HG03520 (cell line): ENCODE data around the gene KLHDC9.
"Not testable (repeated sequence)": the region's sequence is repeated elsewhere in the genome, so short reads cannot be mapped to it uniquely, and the experiment has no call there.

ENCODE experiments used
- ATAC-seq: cut with Tn5 transposase; IDR thresholded peaks from one replicate; pipeline ENCODE4 v1.9.1; 2021; ENCODE audit warnings: mild to moderate bottlenecking, moderate library complexity; ENCODE audit not compliant: unreplicated experiment

The KLHDC9 gene

DNA sequence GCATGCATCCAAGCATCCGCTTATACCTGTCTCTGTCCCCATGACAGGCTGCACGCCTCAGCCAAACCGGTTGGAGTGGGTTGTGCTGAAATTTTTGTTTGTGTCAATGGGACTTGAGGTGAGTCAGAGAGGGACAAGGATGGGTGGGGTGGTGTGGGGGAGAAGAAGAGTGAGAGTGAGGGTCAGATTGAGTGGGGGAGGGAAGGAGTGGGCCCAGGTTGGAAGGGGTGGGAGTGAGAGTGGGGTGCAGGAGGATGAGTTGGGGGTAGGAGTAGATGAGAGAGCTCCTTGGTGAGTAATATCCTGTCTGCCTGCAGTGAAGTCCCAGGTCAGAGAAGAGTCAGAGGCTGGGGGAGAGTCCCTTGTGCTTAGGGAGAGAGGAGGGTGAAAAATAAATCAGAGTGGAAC, 5.5 kb upstream of the KLHDC9 start:
- ATAC-seq: no peak

- no peak for ATAC-seq
These were observed 3.7 kb upstream of the KLHDC9 start for GRCh38 chr1:161094481-161094880.

- no peak for ATAC-seq
These were observed 2.9 kb upstream of the KLHDC9 start for GRCh38 chr1:161095230-161095629.

GRCh38 chr1:161096015-161096414, 2.1 kb upstream of the KLHDC9 start:
- ATAC-seq: no peak

GRCh38 chr1:161096530-161096929, 1.6 kb upstream of the KLHDC9 start:
- ATAC-seq: no peak

GRCh38 chr1:161099090-161099802, 1.1 kb downstream of the KLHDC9 start:
- ATAC-seq: no peak

DNA sequence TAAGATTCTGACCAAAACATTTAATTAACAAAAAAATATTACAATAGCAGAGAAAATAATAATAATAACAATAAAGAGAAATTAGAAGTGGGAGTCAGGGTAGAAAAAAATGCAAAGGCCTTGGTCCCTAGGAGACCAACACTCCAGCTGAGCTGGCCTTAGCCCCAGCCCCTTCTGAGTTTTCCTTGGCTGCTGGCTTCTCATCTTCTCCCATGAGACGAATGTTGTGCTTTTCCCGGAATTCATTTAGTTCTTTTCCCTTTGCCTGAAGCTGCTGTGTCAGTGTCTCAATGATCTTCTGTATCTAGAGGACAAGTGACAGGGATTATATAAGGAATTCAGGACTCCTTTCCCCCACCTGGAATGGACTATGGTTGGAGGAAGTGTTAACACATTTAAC, 2.4 kb downstream of the KLHDC9 start:
- no peak for ATAC-seq

DNA sequence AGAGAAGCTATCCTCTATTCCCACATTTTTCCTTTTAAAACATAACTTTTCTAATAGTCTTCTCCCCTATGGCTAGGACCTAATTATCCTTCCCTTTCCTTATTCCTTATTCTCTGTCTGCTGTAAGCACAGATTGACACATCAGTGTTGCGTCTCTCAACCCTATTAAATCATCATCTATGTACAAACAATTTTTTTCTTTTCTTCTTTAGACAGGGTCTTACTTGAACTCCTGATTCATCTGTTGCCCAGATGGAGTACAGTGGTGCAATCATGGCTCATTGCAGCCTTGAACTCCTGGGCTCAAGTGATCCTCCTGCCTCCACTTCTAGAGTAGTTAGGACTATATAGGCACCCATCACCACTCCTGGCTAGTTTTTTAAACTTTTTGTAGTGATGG, 8.3 kb downstream of the KLHDC9 start:
- ATAC-seq: no peak

- no peak for ATAC-seq
These were observed 13.0 kb downstream of the KLHDC9 start for GRCh38 chr1:161111117-161111516.

DNA sequence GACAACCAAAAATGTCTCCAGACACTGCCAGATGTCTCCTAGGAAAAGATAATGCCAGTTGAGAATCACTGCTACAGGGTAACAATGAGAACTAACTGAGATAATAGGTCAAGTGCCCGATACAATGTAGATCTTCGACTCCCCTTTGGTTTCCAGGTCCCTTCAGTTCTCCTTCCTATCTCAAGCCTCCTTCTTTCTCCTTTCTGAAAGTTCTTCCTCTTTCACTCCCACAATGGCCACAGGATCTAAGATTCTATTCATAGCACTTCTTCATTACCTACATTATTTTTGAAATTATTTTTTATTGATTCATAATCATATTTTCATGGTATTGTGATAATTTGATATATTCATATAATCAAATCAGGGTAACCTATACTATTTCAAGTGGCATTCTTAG, 13.4 kb downstream of the KLHDC9 start:
- ATAC-seq: no peak

- ATAC-seq: no peak
These were observed 15.8 kb downstream of the KLHDC9 start for GRCh38 chr1:161113915-161114314.

DNA sequence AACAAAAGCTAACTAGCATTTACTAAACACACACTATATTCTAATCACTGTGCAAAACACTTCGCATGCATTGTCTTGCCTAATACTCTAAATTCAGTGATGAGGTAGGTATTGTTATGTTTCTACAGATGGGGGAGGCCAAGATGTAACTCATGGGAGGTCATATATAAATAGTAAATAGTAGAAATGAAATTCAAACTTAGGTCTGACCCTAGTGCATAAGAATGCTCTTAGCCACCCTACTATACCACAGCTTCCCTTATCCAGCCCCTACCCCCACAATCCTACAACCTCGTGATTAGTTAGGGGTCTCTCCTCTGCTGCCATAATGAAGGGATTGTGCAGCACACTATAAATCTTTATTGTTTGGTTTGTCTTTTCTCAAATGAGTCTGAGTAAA, 16.4 kb downstream of the KLHDC9 start:
- ATAC-seq: no peak

DNA sequence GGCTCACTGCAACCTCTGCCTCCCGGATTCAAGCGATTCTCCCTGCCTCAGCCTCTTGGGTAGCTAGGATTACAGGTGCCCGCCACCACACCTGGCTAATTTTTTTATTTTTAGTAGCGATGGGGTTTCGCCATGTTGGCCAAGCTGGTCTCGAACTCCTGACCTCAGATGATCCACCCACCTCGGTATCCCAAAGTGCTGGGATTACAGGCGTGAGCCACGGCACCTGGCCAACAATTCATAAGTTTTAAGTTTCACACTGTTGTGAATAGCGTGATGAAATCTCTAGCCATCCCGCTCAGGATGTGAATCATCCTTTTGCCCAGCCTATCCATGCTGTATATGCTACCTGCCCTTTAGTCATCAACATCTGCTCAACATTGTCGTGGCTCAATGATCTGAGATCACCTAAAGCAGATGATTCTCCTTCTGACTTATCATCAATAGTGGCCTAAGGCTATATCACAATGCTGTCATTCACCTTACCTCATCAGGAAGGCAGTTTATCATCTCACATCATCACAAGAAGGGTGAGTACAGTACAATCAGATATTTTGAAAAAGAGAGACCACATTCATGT, 17.1 kb downstream of the KLHDC9 start:
- no peak for ATAC-seq

- not testable (repeated sequence) for ATAC-seq
These were observed 17.8 kb downstream of the KLHDC9 start for GRCh38 chr1:161115961-161116360.

GRCh38 chr1:161117759-161118581, 19.8 kb downstream of the KLHDC9 start, which contains the start of the genes NIT1 and PFDN2:
Gene NIT1 (plus strand): TSS chr1:161118105. CDS start chr1:161118177, 72 bp downstream.
Gene PFDN2 (minus strand): TSS chr1:161118037. CDS start chr1:161118026, 11 bp downstream.
- peak; percentile 60 for ATAC-seq

DNA sequence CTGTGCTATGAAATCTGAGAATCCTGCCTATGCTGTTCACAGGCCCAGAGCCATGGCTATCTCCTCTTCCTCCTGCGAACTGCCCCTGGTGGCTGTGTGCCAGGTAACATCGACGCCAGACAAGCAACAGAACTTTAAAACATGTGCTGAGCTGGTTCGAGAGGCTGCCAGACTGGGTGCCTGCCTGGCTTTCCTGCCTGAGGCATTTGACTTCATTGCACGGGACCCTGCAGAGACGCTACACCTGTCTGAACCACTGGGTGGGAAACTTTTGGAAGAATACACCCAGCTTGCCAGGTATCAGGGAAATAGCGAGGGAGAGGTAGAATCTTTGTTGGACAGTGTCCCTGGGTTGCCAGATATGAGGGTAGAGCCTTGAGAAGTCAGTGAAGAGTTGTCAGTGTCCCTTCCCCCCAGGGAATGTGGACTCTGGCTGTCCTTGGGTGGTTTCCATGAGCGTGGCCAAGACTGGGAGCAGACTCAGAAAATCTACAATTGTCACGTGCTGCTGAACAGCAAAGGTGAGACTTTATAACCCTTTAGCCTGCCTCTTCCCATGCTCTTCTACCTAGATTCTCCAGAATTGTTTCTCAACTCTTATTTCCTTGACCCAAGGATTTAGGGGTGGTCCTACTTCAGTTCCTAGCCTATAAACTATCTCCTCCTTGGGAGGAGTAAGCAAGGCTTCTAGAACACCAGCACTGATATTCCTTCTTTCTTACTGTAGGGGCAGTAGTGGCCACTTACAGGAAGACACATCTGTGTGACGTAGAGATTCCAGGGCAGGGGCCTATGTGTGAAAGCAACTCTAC, 21.1 kb downstream of the KLHDC9 start:
- no peak for ATAC-seq

DNA sequence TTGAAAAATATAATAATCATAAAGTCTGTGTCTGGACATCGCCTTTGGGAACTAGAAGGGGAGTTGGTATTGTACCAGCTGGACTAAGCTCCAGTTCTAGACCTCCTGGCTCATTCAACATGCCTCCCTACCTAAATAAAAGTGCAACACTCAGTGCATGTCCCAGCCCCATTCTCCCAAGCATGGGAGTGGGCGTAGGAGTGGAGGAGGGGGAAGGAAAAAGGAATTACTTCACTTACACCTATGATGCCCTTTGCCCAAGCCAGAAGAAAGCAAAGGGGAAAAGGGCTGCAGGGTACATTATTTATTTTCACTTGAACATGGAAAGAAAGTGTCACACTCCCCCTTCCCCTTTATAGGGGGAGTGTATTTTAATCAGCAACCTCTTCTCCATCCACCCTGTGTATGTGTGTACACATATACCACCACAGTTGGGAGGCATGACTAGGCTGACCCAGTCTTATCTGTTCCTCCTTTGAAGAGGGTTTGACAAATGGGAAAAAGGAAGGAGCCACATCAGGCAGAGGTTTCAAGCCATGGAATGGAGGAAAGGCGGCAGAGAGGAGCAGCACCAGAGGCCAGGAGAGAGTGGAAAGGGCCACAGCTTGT, 23.0 kb downstream of the KLHDC9 start:
- ATAC-seq: no peak

DNA sequence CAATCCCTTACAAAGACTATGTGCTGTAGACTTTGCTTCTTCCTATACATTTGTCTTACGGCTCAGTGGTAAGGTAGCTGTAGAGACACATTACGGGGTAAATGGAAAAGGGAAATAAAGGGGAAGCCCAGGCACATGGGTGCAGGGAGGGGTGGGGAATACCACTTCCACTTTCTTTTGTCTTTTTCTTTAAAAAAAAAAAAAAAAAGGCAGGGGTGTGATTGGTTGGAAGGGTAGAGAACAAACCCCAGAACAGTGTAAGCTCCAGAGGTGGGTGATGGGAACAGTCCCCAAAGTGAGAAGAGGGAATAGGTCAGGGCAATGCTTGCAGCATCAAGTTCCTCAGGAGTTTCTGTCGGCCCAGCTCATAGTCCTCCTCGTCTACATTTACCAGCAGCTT, 23.7 kb downstream of the KLHDC9 start:
- no peak for ATAC-seq

DNA sequence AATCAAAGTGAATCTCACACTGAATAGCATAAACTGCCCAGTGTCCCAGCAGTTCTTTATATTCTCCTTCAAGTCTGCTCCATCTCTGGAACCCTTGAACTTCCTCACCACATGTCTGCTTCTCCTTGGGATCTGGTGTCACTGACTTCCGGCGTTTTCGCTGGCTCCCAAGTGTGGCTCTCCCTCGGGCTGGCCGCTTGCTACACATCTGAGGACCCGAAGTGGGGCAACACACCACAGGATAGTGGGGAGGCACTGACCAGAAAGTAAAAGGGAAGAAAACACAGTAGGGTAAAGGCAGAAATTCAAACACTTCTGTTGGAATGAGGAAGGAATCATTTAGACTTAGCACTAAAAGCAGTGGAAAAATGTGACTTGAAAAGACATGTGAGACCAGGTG, 24.8 kb downstream of the KLHDC9 start:
- no peak for ATAC-seq

- no peak for ATAC-seq
These were observed 29.5 kb downstream of the KLHDC9 start for GRCh38 chr1:161127649-161128048.
